Measurements from ENCODE around the gene WDR90.

DNA sequence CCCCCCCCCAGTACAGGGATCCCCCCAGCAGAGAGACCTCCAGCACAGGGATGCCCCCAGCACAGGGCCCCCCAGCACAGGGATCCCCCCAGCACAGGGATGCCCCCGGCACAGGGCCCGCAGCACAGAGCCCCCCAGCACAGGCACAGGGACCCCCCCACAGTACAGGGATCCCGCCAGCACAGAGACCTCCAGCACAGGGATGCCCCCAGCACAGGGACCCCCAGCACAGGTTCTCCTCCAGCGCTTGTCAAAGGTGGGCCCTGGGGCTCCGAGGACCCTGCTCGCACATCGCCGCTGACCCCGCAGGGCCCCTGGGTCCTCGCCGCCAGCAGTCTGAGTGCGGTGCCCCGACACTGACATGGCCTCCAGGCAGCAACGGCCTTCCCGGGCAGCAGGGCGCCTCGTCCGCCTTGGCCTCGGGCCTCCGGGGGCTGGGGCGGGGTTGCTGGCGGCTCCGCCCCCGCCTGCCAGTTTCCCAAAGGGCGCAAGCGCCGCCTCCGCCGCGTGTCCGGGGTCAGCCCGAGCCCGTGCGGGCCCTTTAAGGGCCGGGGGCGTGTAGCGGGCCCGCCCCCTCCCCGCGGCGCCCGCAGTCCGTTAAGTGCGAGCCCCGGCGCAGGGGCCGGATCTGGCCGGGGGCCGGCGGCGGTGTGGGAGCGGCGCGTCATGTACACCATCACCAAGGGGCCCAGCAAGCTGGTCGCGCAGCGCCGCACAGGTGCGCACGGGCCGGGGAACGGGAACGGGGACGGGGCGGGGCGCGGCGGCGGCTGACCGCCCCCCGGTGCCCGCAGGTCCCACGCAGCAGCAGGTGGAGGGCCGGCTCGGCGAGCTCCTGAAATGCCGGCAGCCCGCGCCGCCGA, 7.6 kb upstream of the WDR90 start, which contains the start of gene MCRIP2:
- TF ChIP-seq, protein P1, sequence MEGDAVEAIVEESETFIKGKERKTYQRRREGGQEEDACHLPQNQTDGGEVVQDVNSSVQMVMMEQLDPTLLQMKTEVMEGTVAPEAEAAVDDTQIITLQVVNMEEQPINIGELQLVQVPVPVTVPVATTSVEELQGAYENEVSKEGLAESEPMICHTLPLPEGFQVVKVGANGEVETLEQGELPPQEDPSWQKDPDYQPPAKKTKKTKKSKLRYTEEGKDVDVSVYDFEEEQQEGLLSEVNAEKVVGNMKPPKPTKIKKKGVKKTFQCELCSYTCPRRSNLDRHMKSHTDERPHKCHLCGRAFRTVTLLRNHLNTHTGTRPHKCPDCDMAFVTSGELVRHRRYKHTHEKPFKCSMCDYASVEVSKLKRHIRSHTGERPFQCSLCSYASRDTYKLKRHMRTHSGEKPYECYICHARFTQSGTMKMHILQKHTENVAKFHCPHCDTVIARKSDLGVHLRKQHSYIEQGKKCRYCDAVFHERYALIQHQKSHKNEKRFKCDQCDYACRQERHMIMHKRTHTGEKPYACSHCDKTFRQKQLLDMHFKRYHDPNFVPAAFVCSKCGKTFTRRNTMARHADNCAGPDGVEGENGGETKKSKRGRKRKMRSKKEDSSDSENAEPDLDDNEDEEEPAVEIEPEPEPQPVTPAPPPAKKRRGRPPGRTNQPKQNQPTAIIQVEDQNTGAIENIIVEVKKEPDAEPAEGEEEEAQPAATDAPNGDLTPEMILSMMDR (conservative IDR thresholded peaks at IDR 0.05): no peak
- TF ChIP-seq EZH2 (IDR thresholded peaks at IDR 0.05; ENCODE audit: low read depth): no peak
